HS-5 (cell line): ENCODE results near the gene RNF135.
"Not testable (repeated sequence)": the region's sequence is repeated elsewhere in the genome, so short reads cannot be mapped to it uniquely, and the experiment has no call there.

Source experiments
- DNase-seq: peaks from one replicate; pipeline ENCODE4 v3.0.0-alpha.2; 2012; ENCODE audit warnings: low read depth

The RNF135 gene, protein sequence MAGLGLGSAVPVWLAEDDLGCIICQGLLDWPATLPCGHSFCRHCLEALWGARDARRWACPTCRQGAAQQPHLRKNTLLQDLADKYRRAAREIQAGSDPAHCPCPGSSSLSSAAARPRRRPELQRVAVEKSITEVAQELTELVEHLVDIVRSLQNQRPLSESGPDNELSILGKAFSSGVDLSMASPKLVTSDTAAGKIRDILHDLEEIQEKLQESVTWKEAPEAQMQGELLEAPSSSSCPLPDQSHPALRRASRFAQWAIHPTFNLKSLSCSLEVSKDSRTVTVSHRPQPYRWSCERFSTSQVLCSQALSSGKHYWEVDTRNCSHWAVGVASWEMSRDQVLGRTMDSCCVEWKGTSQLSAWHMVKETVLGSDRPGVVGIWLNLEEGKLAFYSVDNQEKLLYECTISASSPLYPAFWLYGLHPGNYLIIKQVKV

DNA sequence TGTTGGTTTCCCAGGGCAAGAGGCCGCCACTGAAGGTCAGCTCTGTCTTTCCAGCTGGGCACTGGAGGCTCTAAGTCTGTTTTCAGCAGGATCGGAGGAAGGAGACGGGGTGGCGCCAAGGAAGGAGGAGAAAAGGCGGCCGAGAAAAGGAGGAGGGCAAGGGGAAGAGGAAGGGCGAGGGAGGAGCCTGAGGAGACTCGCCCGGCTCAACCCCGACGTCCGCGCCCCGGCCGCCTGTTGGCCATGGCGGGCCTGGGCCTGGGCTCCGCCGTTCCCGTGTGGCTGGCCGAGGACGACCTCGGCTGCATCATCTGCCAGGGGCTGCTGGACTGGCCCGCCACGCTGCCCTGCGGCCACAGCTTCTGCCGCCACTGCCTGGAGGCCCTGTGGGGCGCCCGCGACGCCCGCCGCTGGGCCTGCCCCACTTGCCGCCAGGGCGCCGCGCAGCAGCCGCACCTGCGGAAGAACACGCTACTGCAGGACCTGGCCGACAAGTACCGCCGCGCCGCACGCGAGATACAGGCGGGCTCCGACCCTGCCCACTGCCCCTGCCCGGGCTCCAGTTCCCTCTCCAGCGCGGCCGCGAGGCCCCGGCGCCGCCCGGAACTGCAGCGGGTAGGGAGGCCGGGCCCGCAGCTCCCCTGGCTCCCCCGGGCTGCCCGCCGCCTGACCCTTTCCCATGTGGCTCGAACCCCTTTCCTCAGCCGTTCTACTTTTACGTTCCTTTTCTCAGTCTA, at the start of gene RNF135:
TSS of gene RNF135 (plus strand) at position 209 of the 737 bp plus-strand sequence. CDS start at position 244, 35 bp downstream.
- DNase-seq: peak; percentile 62

DNA sequence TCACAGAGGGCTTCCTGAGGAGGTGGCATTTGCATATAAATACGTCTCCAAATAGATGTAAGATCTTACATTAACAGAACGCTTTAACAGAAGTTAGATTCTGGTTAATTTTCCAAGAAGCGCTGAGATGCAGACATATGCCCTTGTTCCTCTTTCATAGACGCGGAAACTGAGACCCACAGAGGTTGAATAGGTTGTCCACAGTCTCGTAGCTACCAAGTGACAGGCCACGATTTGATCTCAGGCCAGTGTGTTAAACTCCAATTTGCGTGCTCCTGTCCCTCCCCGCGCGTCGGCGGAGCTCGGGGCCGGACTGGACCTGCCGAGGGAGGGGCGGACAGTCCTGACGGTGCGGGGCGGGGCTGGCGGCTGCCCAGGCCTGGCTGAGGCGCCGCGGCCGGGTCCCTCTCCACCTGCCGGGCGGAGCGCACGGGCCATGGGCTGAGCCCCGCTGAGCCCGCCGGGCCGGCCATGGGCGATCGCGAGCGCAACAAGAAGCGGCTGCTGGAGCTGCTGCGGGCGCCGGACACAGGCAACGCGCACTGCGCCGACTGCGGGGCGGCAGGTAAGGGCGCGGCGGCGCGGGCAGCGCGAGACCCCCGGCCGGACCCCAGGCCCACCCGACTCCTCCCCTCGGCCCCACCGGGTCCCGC, 49.2 kb upstream of the RNF135 start, which contains the start of gene ADAP2:
TSS of gene ADAP2 (plus strand) at position 402 of the 653 bp plus-strand sequence. CDS start at position 472, 70 bp downstream.
- DNase-seq: no peak

DNA sequence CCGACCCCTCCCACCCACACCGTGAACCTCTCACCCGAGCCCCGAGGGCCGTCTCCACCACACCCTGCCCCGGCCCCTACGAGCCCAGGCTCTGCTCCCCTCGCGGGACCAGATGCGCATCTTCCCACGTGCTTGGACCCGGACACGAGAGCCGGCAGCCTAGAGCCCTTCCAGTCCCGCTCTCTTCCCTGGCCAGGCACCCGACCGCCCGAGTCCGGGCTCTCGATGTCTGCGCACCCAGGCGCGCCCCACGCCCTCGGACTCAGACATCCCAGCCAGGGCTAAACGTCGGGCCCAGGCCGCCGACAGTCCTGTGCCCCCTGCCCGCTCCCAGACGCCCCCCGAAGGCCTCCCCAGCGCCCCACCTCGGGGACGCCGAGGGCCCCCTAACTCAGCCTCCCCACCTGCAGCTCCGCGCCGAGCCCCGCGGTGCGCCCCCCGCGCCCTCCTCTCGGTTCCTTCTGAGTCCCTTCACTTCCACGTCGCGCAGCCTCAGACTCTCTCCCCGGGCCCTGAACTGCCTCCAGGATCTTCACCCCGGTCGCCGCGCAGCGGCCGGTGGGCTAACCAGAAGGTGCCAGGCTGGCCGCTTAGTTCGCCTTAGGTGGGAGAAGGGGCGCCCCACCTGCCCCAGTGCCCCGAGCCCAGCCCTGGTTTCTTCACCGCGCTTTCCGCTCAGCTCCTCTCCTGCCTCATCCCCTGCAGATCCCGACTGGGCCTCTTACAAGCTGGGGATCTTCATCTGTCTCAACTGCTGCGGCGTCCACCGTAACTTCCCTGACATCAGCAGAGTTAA, 48.4 kb upstream of the RNF135 start:
- DNase-seq: no peak

DNA sequence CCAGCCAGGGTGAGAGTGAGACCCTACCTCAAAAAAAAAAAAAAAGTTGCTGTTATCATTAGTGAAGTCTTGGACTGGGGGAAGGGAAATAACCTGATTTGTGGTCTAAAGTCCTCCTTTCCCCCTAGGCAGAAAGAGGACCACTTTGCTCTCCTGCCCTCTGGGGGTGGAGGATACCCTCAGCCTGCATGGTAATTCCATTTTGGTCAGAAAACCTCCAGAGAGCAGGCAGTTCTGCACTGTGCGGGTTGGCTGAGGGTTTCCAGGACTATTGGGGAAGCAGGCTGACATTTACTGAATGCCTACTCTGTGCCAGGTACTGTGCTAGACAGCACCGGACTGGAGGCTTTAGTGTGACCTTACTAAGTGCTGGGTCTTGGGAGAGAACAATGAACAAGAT, 46.5 kb upstream of the RNF135 start:
- no peak for DNase-seq

DNA sequence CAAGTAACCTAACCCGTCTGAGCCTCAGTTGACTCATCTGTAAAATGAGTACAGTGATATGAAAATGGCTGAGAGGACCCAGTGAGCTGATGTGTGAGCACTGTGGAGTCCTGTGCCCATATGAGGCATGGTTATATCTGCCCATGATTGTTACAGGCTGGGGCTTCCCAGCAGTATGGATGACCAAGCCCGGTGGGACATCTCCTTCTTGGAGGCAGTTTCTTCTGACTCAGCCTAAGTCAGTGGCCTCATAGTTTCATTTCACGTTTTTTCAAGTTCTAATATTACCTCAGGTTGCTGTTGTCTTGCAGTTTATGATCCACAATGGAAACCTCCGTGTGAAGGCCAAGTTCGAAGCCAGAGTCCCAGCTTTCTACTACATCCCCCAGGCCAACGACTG, 44.3 kb upstream of the RNF135 start:
- DNase-seq: no peak

DNA sequence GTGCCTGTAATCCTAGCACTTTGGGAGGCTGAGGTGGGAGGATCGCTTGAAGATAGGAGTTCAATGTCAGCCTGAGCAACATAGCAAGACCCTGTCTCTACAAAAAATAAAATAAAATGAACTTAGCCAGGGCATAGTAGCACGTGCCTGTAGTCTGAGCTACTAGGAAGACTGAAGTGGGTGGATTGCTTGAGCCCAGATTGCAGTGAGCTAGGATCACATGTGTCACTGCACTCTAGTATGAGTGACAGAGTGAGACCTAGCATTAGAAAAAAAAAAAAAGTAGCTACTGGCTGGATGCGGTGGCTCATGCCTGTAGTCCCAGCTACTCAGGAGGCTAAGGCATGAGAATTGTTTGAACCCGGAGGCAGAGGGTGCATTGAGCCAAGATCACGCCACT, 43.1 kb upstream of the RNF135 start:
- no peak for DNase-seq

DNA sequence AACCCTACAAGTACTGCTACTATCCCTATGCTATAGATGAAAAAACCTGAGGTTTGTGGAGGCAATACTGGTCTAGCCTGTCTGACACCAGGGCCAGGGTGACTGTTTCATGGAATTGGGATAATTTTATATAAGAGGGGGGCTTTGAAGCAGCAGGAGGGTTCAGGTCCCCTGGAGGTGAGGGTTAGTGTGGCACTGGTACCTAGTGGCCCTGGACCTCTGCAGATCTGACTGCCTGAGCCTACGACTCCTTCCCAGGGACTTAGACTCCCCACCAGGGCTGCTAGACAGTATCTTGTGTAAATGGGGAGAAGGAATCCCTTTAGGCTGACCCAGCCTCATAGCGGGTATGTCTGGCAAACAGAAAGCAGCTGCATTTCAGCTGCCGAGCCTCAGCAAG, 42.3 kb upstream of the RNF135 start:
- DNase-seq: no peak

DNA sequence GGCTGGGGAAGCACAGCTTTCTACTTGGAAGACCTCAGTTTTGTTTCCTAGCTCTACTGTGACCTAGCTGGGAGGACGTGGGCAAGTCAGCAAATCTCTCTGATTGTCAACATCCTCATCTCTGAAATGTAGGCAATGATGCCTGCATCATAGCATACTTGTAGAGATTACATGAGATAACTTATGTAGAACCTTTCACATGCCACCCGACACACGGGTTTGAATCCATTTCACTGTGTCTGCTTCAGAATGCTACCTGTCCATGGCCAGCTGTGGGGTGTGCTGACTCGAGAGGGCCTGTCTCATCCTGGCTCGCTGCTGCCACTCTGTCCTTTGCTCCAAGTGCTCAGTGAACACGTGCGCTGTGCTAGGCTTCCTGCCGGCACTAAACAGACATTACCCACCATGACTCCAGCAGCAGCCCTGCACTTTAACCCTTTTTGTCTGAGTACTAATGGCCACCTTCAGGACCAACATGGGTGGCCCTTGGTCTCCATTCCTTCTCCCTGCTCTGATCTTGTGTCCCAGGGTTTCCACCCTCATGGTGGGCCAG, 41.7 kb upstream of the RNF135 start:
- DNase-seq: no peak

DNA sequence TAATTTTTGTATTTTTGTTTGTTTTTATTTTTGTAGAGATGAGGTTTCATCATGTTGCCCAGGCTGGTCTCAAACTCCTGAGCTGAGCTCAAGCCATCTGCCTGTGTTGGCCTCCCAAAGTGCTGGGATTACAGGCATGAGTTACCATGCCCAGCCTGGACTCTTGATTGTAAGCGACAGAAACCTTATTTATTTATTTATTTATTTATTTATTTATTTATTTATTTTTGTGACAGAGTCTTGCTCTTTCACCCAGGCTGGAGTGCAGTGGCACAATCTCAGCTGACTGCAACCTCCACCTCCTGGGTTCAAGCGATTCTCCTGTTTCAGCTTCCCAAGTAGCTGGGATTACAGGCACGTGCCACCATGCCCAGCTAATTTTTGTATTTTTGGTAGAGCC, 41.0 kb upstream of the RNF135 start:
- DNase-seq: not testable (repeated sequence)

DNA sequence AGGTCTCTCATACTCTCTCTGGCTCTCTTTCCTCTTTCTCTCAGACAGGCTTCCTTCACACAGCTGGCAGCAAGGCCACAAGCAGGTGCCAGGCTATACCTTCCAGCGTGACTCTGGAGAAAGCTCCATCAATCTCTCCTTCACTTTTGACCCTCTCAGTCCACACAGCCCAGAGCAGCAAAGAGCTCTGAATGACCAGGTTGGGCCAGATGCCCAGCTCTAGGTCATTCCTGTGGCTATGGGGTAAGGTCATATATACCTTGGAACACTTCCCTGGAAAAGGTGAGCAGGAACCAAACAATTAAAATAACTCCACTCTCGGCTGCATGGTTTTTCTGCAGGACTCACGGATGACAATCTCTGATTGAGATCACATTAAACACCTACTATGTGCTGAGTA, 40.3 kb upstream of the RNF135 start:
- no peak for DNase-seq

DNA sequence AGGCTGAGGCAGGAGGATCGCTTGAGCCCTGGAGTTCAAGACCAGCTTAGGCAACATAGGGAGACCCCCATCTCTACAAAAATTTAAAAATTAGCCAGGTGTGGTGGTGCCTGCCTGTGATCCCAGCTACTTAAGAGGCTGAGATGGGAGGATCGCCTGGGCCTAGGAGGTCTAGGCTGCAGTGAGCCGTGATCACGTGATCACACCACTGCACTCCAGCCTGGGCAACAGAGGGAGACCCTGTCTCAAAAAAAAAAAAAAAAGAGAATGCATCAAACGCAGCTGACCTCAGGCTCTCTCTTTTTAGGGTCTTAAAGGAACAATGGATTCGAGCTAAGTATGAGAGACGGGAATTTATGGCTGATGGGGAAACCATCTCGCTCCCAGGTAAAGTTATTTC, 39.3 kb upstream of the RNF135 start:
- not testable (repeated sequence) for DNase-seq

DNA sequence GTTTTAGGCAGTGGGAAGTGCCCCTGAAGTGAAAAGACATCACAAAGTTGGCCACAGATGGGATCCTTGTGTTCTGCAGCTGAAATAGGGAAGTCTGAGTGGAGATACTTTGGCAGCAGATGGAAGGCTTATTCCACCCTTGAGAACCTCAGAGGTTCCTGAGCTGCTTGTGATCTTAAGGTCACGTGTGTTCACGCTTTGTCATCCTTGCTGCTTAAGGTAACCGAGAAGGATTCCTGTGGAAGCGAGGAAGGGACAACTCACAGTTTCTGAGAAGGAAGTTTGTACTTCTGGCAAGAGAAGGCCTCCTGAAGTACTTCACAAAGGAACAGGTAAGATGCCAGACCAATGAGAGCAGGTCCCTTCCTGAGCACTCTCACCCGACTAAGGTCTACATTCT, 36.9 kb upstream of the RNF135 start:
- DNase-seq: no peak

DNA sequence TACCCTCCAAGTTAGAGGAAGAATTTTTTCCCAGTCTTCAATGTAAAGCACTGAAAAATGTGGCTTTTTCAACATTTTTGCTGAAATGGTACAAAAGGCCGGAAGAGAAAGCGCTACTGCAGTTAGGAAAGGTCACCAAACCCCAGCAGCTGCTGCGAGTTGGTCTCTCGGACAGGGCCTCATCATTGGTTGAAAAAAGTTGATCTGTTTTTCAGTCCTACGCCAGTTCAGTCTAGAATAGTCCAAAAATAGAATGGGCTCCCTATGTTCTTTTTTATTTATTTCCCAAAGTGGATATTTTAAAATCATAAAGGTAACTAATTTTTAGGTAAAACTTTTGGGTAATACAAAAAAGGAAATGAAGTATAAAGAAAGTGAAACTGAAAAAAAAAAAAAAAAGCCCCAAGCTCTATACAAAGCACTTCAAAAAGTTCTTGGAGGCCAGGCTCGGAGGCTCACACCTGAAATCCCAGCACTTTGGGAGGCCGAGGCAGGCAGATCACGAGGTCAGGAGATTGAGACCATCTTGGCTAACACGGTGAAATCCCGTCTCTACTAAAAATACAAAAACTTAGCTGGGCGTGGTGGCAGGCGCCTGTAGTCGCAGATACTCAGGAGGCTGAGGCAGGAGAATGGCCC, 31.7 kb upstream of the RNF135 start:
- no peak for DNase-seq

DNA sequence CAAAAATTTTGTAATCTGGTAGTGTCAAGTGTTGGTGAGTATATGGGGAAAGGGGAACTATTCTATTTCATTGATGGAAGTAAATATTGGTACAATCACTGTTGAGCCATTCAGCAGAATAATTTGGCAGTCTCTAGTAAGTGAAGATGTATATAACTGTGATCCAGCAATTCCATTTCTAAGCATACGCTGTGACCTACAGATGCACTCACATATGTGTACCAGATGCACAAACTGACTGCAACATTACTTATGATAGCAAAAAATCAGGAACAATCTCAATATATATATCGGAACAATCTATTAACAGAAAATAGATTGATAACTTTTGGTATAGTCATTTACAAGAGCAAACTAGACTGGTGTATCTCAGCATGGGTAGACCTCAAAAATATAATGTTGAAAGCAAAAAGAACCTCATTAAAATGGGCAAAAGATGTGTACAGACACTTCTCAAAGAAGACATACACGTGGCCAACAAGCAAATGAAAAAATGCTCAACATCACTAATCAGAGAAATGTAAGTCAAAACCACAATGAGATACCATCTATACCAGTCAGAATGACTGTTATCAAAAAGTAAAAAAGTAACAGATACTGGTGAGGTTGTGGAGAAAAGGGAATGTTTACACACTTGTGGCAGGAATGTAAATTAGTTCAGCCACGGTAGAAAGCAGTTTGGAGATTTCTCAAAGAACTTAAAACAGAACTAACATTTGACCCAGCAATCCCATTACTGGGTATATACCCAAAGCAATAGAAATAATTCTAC, 28.3 kb upstream of the RNF135 start:
- DNase-seq: no peak

DNA sequence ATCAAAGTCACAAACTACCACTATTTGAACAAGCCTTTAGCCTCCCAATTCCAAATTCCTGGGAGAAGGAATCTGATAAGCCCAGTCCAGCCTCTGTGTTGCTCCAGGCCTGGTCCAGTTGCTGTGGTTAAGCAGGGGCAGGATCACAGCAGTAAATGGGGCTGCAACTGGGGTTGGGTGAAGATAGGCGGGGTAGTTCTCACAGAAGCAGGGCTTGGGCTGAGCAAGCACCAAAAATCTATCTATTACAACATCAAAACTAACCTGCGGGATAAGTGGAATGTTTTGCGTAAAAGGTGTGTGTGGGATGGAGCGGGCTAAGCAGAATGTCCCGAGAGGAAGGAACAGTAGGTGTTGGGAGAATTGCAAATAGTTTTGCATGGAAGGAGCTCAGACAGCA, 23.0 kb upstream of the RNF135 start:
- no peak for DNase-seq

DNA sequence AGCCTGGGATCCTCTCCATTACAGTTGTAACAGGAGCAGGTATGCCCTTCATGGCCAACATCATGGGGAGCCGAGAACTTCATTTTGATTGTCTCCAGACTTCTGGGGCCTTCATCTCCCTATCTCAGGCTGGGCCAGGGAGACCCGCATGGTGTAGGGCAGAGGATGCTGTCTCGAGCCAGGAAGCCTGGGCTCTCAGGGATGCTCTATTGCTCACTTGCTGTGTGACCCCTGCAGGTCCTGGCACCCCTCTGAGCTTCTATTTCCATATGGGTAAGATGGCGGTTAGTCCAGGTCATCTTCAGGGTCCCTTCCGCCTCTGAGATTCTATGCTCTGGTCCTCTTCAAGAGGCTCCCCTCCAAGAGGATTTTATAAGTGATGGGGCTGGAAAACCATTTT, 20.6 kb upstream of the RNF135 start:
- DNase-seq: no peak

DNA sequence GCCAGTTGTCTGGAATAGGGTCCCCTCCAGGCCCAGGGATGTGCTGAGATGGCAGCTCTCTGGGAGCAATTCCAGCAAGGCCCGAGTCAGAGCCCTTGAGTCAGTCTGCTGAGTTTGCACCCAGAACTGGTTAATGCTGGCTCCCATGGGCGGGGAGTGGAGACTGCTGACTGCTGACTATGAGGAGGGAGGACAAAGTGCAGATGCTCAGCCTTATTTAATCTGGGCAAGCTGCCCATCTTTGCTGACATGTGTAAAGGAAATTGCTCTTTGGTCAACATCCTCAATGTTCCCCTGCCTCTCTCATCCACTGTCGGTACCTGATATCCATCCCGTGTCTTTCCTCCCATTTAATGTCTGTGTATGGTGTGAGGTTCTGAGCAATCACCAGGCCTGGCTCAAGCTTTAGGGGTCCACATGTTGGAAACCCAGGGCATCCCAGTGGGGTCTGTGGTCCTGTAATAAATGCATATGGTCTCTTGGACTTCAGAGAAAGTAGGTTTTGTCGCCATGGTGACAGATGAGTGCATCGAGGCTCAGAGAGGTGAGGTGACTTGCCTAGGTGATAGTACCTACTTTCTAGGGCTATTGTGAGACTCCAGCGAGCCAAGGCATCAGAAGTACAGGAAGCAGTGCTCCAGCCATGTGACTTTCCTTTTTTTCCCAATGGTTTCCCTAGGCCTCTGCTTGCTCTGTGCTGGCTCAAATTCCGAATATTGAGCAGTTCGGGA, 20.0 kb upstream of the RNF135 start:
- DNase-seq: no peak

DNA sequence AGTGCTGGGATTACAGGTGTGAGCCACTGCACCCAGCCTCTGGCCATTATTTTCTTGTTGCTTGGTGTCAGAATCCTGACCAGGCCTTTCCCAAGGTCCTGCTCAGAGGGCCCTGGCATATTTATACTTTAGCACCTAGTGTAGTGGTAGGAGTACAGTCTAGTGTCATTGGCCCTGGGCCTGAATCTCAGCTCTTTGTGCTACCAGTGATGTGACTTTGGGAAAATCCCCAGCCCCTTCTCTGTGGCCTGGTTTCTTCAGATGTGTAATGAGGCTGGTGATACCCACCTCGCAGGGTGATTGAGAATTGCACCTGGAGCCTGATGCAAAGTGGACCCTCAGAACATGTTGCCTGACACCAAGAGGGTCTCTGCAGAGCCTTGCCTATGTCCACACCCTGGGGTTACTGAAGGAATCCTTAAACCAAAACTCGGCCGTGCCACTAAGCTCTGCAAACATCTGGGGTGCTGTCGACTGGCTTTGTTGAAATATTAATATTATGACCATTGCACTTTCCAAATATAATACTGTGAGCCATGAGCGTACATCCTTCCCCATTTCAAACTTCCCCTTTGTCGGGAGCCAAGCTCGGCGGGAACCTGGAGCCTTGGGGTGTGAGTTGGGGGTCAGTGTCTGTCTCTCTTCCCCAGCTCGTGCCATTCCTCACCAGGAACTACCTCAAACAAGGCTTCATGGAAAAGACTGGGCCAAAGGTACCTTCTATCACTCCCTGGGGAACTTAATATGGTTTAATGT, 18.0 kb upstream of the RNF135 start:
- DNase-seq: no peak
